ENCODE results near the gene MTSS2.

- TF ChIP-seq CTCF (IDR thresholded peaks at IDR 0.05; ENCODE audit: control extremely low read depth in 1 of 3, insufficient read depth in 1 of 3, low read depth in 1 of 3, low read length in 3 of 3) (no peak), POLR2A (IDR thresholded peaks at IDR 0.05; ENCODE audit: control extremely low read depth in 1 of 2, low read depth in 2 of 2, low read length in 2 of 2) (no peak), EP300 (IDR thresholded peaks at IDR 0.05; ENCODE audit: borderline replicate concordance in 1 of 2, low read depth in 2 of 2, low read length in 2 of 2) (no peak), CHD2 (IDR thresholded peaks at IDR 0.05; ENCODE audit: low read length) (no peak), MAX (IDR thresholded peaks at IDR 0.05) (no peak), HDAC2 (IDR thresholded peaks at IDR 0.05; ENCODE audit: borderline replicate concordance in 1 of 2, low read depth in 2 of 2, low read length in 2 of 2) (no peak), NRF1 (IDR thresholded peaks at IDR 0.05; ENCODE audit: low read depth, low read length) (no peak), PHF8 (conservative IDR thresholded peaks at IDR 0.05; ENCODE audit: low read depth, low read length) (no peak)
- TF ChIP-seq, protein P1, sequence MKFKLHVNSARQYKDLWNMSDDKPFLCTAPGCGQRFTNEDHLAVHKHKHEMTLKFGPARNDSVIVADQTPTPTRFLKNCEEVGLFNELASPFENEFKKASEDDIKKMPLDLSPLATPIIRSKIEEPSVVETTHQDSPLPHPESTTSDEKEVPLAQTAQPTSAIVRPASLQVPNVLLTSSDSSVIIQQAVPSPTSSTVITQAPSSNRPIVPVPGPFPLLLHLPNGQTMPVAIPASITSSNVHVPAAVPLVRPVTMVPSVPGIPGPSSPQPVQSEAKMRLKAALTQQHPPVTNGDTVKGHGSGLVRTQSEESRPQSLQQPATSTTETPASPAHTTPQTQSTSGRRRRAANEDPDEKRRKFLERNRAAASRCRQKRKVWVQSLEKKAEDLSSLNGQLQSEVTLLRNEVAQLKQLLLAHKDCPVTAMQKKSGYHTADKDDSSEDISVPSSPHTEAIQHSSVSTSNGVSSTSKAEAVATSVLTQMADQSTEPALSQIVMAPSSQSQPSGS (IDR thresholded peaks at IDR 0.05; ENCODE audit: low read length) = no peak
Observed at GRCh38 chr16:70709942-70710341, 24.1 kb upstream of the MTSS2 start.

Measured in H1 (cell line).